Breast epithelium (tissue), 4 donors: Measurements from ENCODE around the gene FBXO24. TPM values are rescaled to one million over a fixed set of nuclear protein-coding genes. Genes with fewer than 3 reads are reported as not detected.
"Not testable (repeated sequence)": the region's sequence is repeated elsewhere in the genome, so short reads cannot be mapped to it uniquely, and the experiment has no call there.

Experiments
- DNase-seq, 2 donors: peaks; one replicate each; pipeline ENCODE4 v3.0.0-alpha.2; 2019; ENCODE audit warnings: low spot score in 2 of 2
- H3K27ac ChIP-seq, 2 donors: fragments of 200-600 bp; sonication (generic) in 1 of 2; one replicate each; pipeline ENCODE4 v1.5.1; 2016 to 2019; ENCODE audit warnings: mild to moderate bottlenecking in 1 of 2
- H3K27me3 ChIP-seq, 2 donors: fragments of 200-600 bp; sonication (generic) in 1 of 2; one replicate each; pipeline versions ENCODE4 v1.5.1 to v1.6.0; 2017 to 2019; ENCODE audit warnings: control low read depth in 1 of 2, mild to moderate bottlenecking in 1 of 2
- H3K36me3 ChIP-seq: fragments of 200-600 bp; one replicate; pipeline ENCODE4 v1.5.1; 2019
- H3K4me1 ChIP-seq, 2 donors: fragments of 200-600 bp; sonication (generic); one replicate each; pipeline ENCODE4 v1.5.1; 2016 to 2019; ENCODE audit warnings: control low read depth in 1 of 2
- H3K4me3 ChIP-seq, 3 donors: fragments of 200-600 bp; sonication (generic); 1 replicate in 2 of 3; 2 replicates in 1 of 3; pipeline ENCODE4 v1.5.1; 2016 to 2019; ENCODE audit warnings: mild to moderate bottlenecking in 3 of 3, moderate library complexity in 2 of 3
- H3K9me3 ChIP-seq, 2 donors: fragments of 200-600 bp; sonication (generic) in 1 of 2; one replicate each; pipeline ENCODE4 v1.5.1; 2016 to 2019; ENCODE audit warnings: control low read depth in 1 of 2
- CTCF ChIP-seq, 3 donors: fragments of 450-650 bp; IDR thresholded peaks; one replicate each; pipeline ENCODE4 v1.5.1; 2016 to 2017; ENCODE audit warnings: antibody characterized with exemption in 3 of 3, mild to moderate bottlenecking in 3 of 3, moderate library complexity in 3 of 3
- POLR2A ChIP-seq: fragments of 450-650 bp; IDR thresholded peaks from one replicate; pipeline ENCODE4 v1.6.1; 2016; ENCODE audit warnings: antibody characterized with exemption, mild to moderate bottlenecking, moderate library complexity
- POLR2AphosphoS5 ChIP-seq, 3 donors: sonication (generic); formaldehyde crosslinking; IDR thresholded peaks; one replicate each; pipeline ENCODE4 v1.6.1; 2017; ENCODE audit warnings: antibody characterized with exemption in 3 of 3
- intact Hi-C: fragments of 100-400 bp; cut with DNase I; formaldehyde crosslinking; loops from one replicate; pipeline ENCODE4 v1.15.1; 2023; ENCODE audit warnings: low total_unique reads
- total RNA-seq, 3 donors: library from RNA; depleted of rRNA; stranded (reverse); fragments of >200 nt; gene quantifications; one replicate each; pipeline ENCODE4 v1.1.0, GENCODE V29; 2016

The FBXO24 gene
- total RNA-seq, 3 donors from 2014 or later, result 0.59 to 0.98 TPM; not detected in 1

DNA sequence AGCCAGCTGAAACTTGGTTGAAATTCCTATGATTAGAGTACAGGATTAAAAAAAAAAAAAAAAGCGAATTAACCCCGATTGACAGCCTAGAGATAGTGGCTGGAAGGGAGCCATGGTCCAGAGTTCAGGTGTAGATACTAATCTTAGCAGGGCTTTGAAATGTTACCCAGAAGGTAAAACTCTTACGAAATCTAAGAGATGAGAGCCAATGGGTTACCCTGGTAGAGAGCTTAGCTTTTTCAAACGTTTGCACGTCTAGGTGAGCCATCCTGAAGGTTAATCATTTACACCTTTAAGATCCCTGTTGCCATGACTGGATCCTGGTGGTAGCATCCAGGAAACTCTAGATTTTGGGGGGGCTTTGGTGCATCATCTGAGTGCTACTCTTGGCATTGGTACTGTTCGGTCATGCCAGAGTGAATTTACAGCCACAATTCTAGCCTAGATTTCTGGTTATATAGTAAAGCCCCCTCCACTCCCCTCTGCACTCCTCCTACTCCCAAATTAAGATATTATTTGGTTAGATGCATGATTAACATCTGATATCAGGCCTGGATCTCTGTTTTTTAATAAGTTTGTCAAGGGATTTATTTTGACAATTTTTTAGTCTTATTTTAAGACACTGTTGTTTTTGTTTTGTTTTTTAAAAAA, 45.9 kb upstream of the FBXO24 start:
- H3K4me1 ChIP-seq, result peaks cover 3 to 14% of the 10 kb centered on the region in 2 donors
- TF ChIP-seq POLR2AphosphoS5 (IDR thresholded peaks at IDR 0.05) (no peak), CTCF (IDR thresholded peaks at IDR 0.05) (no peak), POLR2A (no peak)
- no peaks in the 10 kb centered on the region for H3K36me3 ChIP-seq
- H3K27ac ChIP-seq, result no peak overlapping the region
- no peaks in the 10 kb centered on the region for H3K9me3 ChIP-seq
- DNase-seq, result no peak
- peak overlapping the region; percentile 65 to 94 (median 90) for H3K4me3 ChIP-seq
- intact Hi-C loops, result no loop called here
- H3K27me3 ChIP-seq, result no peaks in the 10 kb centered on the region

DNA sequence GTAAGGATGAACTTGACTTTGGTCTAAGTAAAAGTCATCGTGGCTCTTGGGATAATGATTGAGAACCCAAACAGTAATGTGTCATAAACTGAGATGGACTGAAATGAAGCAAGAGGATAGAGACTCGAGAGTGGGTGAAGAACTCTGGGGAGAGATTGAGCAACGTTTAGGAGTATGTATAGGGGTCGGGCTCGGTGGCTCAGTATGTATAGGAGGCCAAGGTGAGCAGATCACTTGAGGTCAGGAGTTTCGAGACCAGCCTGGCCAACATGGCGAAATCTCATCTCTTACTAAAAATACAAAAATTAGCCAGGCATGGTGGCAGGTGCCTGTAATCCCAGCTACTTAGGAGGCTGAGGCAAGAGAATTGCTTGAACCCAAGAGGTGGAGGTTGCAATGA, 44.8 kb upstream of the FBXO24 start:
- H3K4me1 ChIP-seq, result peaks cover 12 to 25% of the 10 kb centered on the region in 2 donors
- H3K36me3 ChIP-seq, DNase-seq, intact Hi-C loops, H3K27ac ChIP-seq, H3K9me3 ChIP-seq, H3K4me3 ChIP-seq, H3K27me3 ChIP-seq: not testable (repeated sequence)

DNA sequence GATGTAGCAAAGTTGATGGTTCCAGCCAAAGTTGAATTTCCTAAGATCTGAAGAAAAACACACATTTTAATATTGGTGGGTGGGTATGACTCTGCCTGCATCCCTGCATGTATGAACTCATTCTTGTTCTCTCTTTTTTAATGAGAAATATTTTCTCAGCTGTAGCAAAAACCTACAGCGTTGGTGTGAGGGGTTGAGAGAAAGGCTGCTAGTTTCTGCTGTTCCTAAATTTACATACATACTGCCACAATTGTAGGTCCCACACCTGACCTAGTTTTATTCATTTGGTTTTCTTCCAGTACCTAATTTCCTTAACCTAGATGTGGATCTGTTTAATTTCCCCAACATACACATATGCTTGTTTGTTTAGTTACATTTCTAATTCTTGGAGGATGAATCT, 42.5 kb upstream of the FBXO24 start:
- no peak for DNase-seq
- H3K9me3 ChIP-seq, result no peaks in the 10 kb centered on the region
- no peak overlapping the region for H3K4me3 ChIP-seq
- intact Hi-C loops, result no loop called here
- H3K4me1 ChIP-seq, result peaks cover 18 to 45% of the 10 kb centered on the region in 2 donors
- no peaks in the 10 kb centered on the region for H3K27me3 ChIP-seq
- TF ChIP-seq POLR2A (no peak), POLR2AphosphoS5 (IDR thresholded peaks at IDR 0.05) (no peak), CTCF (IDR thresholded peaks at IDR 0.05) (no peak)
- H3K36me3 ChIP-seq, result no peaks in the 10 kb centered on the region
- H3K27ac ChIP-seq, result peak overlapping the region; percentile 91 to 95

GRCh38 chr7:100544386-100544785, 41.7 kb upstream of the FBXO24 start:
- TF ChIP-seq POLR2AphosphoS5 (IDR thresholded peaks at IDR 0.05), result no peak
- Histone ChIP-seq H3K4me3 (no peak overlapping the region), H3K36me3 (no peaks in the 10 kb centered on the region), H3K4me1 (peaks cover 18 to 45% of the 10 kb centered on the region in 2 donors), H3K9me3 (no peaks in the 10 kb centered on the region), H3K27ac (peak overlapping the region; percentile 91 to 95), H3K27me3 (no peaks in the 10 kb centered on the region)
- intact Hi-C loops, result no loop called here
- DNase-seq, result no peak

DNA sequence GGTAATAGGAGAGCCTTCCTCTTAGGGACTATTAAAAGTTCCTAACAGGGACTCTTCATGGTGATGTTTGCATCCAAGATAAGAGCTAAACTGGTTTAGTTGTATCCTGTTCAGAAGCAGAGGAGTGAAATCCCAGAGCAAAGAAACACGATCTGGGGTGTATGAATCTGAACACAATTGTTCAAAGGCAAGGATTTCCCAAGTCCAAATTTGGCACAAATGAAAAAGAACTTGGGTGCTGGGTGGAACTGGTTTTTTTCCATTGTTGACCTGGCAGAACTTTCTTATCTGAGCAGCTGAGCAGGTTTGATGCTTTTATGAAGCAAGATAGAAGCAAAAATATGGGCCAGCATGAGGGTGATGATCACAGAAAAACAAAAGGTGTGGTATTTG, 41.2 kb upstream of the FBXO24 start:
- TF ChIP-seq POLR2AphosphoS5 (IDR thresholded peaks at IDR 0.05) (peak in 1 of 3 donors; percentile 9), CTCF (IDR thresholded peaks at IDR 0.05) (no peak), POLR2A (no peak)
- intact Hi-C loops, result no loop called here
- peak overlapping the region in 1 of 3 donors; percentile 34 for H3K4me3 ChIP-seq

GRCh38 chr7:100545360-100546128, 40.6 kb upstream of the FBXO24 start:
- Histone ChIP-seq H3K27ac (peak overlapping the region; percentile 91 to 95), H3K9me3 (no peaks in the 10 kb centered on the region), H3K4me1 (peaks cover 18 to 45% of the 10 kb centered on the region in 2 donors), H3K4me3 (peak overlapping the region in 1 of 3 donors; percentile 34), H3K27me3 (no peaks in the 10 kb centered on the region), H3K36me3 (no peaks in the 10 kb centered on the region)
- TF ChIP-seq POLR2AphosphoS5 (IDR thresholded peaks at IDR 0.05) (no peak), CTCF (IDR thresholded peaks at IDR 0.05) (peak in 2 of 3 donors; percentile 16 to 17)
- DNase-seq, result peak in 1 of 2 donors; percentile 44
- intact Hi-C loops, result no loop called here

More for the DNA sequence above, 41.2 kb upstream of the FBXO24 start:
- no peak for DNase-seq
- H3K4me1 ChIP-seq, result peaks cover 18 to 45% of the 10 kb centered on the region in 2 donors
- H3K36me3 ChIP-seq, result no peaks in the 10 kb centered on the region
- no peaks in the 10 kb centered on the region for H3K9me3 ChIP-seq
- no peaks in the 10 kb centered on the region for H3K27me3 ChIP-seq
- peak overlapping the region; percentile 91 to 95 for H3K27ac ChIP-seq
